Measurements from ENCODE around the gene AOAH. TPM values are rescaled to one million over a fixed set of nuclear protein-coding genes. Genes with fewer than 3 reads are reported as not detected.

The AOAH gene
- total and polyA plus RNA-seq, 2 of the 4 experiments (the other 2 are of a cell fraction) = not detected

- H4K5ac ChIP-seq (ENCODE audit: low read depth, low read length) = no peak overlapping the region
- intact Hi-C loops (cut with micrococcal nuclease) (no loop called here), dilution Hi-C loops (cut with HindIII; ENCODE audit: low sequenced_read_pairs, unreplicated experiment) (no loop called here), in situ Hi-C loops (cut with MboI; ENCODE audit: low sequenced_read_pairs) (no loop called here)
- H3K27me3 ChIP-seq (ENCODE audit: control insufficient read depth, insufficient read depth, low read length) = no peaks in the 10 kb centered on the region
- H3K23ac ChIP-seq (ENCODE audit: low read depth, low read length) = no peak overlapping the region
- H3K14ac ChIP-seq (replicated peaks; ENCODE audit: low read depth, low read length) = no peak overlapping the region
- H3K4me2 ChIP-seq (ENCODE audit: low read depth, low read length) = no peak overlapping the region
- H2BK15ac ChIP-seq (ENCODE audit: low read depth, low read length) = no peak overlapping the region
- H2AK9ac ChIP-seq (replicated peaks; ENCODE audit: low read depth, low read length, poor library complexity) = no peak overlapping the region
- 89% methylated on average over 3 of the region's 6 CpGs; no CpG with 5 or more reads in 1 of the 2 experiments for WGBS, 2 experiments (ENCODE audit: extremely low coverage in 2 of 2, insufficient read length in 1 of 2)
- no peak for TF ChIP-seq POLR2A (IDR thresholded peaks at IDR 0.05; ENCODE audit: low read depth, low read length)
- no peak for TF ChIP-seq USF2 (IDR thresholded peaks at IDR 0.05; ENCODE audit: low read depth, low read length)
- no peak for TF ChIP-seq ELK1 (IDR thresholded peaks at IDR 0.05; ENCODE audit: borderline replicate concordance, low read depth, low read length)
- no peak for TF ChIP-seq CHD1 (IDR thresholded peaks at IDR 0.05; ENCODE audit: low read depth, low read length)
- TF ChIP-seq NFE2L2 (IDR thresholded peaks at IDR 0.05; ENCODE audit: low read depth, low read length) = no peak
- no peak for TF ChIP-seq FOS (IDR thresholded peaks at IDR 0.05; ENCODE audit: low read depth, low read length)
- TF ChIP-seq MXI1 (IDR thresholded peaks at IDR 0.05; ENCODE audit: borderline replicate concordance, low read depth, low read length) = no peak
- no peak for TF ChIP-seq RCOR1 (IDR thresholded peaks at IDR 0.05; ENCODE audit: insufficient replicate concordance, low read length)
- no peak for TF ChIP-seq CEBPB (IDR thresholded peaks at IDR 0.05; ENCODE audit: low read depth, low read length)
- no peak for TF ChIP-seq BHLHE40 (IDR thresholded peaks at IDR 0.05; ENCODE audit: low read depth, low read length)
- TF ChIP-seq RFX5 (IDR thresholded peaks at IDR 0.05; ENCODE audit: low read depth, low read length) = no peak
- no peaks in the 10 kb centered on the region for H3K9me1 ChIP-seq (ENCODE audit: insufficient read depth, low read length)
- ChIA-PET CTCF (no interaction called here), POLR2A (ENCODE audit: unreplicated experiment) (no interaction called here)
- H3K9ac ChIP-seq (ENCODE audit: low read depth, low read length) = no peak overlapping the region
- DNase-seq (no peak), ATAC-seq (ENCODE audit: low read depth) (no peak)
- no peak overlapping the region for H4K91ac ChIP-seq (ENCODE audit: insufficient read depth, low read depth, low read length)
- no peaks in the 10 kb centered on the region for H3K79me1 ChIP-seq (ENCODE audit: low read depth in 1 of 2, low read length in 2 of 2)
- H3K18ac ChIP-seq (ENCODE audit: low read depth, low read length) = no peak overlapping the region
- H4K20me1 ChIP-seq (ENCODE audit: insufficient read depth, low read length) = no peaks in the 10 kb centered on the region
- no peak overlapping the region for H3K56ac ChIP-seq (ENCODE audit: extremely low read depth, insufficient read depth, low read length)
- H3K36me3 ChIP-seq (ENCODE audit: control insufficient read depth, insufficient read depth, low read length) = no peaks in the 10 kb centered on the region
- no peaks in the 10 kb centered on the region for H3K4me1 ChIP-seq (ENCODE audit: control insufficient read depth, insufficient read depth, low read length)
- H3K4me3 ChIP-seq (ENCODE audit: insufficient read depth, low read depth, low read length) = no peak overlapping the region
- no TSS peak for BruUV-seq (replicated peaks)
- no peaks in the 10 kb centered on the region for H3K9me3 ChIP-seq (ENCODE audit: control insufficient read depth, insufficient read depth, low read length)
- no peak overlapping the region for H2AFZ ChIP-seq (replicated peaks; ENCODE audit: low read length, poor library complexity)
- H4K8ac ChIP-seq (ENCODE audit: low read depth in 2 of 2, low read length in 2 of 2) = no peak overlapping the region
- H3K27ac ChIP-seq (ENCODE audit: insufficient read depth, low read length) = no peak overlapping the region
- no peak overlapping the region for H2AK5ac ChIP-seq (ENCODE audit: low read depth, low read length)
- H2BK20ac ChIP-seq (ENCODE audit: low read depth, low read length) = no peak overlapping the region
- no peak overlapping the region for H3K4ac ChIP-seq (ENCODE audit: low read depth, low read length)
- no peak overlapping the region for H2BK5ac ChIP-seq (ENCODE audit: low read depth, low read length, poor library complexity, severe bottlenecking)
- no peak overlapping the region for H2BK120ac ChIP-seq (ENCODE audit: low read depth, low read length)
Observed at GRCh38 chr7:36736899-36737211, 12.6 kb upstream of the AOAH start.

Data from IMR-90 (cell line).